HEK293 (cell line): ENCODE measurements around the gene PDE9A.

Experiments used
- CTCF ChIA-PET: fragments of 350-600 bp; formaldehyde crosslinking; extraction: SDS; loops from one replicate; lab custom pipeline; 2021; ENCODE audit warnings: antibody characterized with exemption; lab: Yijun Ruan, JAX
- POLR2A ChIA-PET: fragments of 300-600 bp; formaldehyde crosslinking; extraction: SDS; loops from one replicate; lab custom pipeline; 2020; ENCODE audit warnings: antibody characterized with exemption, inconsistent platforms; lab: Yijun Ruan, JAX
- H3K27ac ChIP-seq: fragments of 200-500 bp; sonication (Bioruptor generic); 2 replicates; pipeline ENCODE4 v1.5.1; 2014; ENCODE audit warnings: low read depth, low read length, control low read depth, inconsistent platforms; ENCODE audit errors: extremely low read depth
- H3K36me3 ChIP-seq, 2 experiments: fragments of 200-500 bp in 1 of 2; sonication (Bioruptor generic) in 1 of 2; 1 replicate in 1 of 2; 2 replicates in 1 of 2; pipeline ENCODE4 v1.5.1; 2014 to 2017; ENCODE audit warnings: inconsistent platforms in 2 of 2, low read length in 2 of 2; ENCODE audit not compliant: control insufficient read depth in 2 of 2, insufficient read depth in 1 of 2
- H3K4me1 ChIP-seq: fragments of 200-500 bp; sonication (Bioruptor generic); 2 replicates; pipeline ENCODE4 v1.5.1; 2014; ENCODE audit warnings: mild to moderate bottlenecking, low read length, inconsistent platforms; ENCODE audit not compliant: control insufficient read depth, insufficient read depth
- H3K4me3 ChIP-seq: 2 replicates; pipeline ENCODE4 v1.5.1; 2011; ENCODE audit warnings: low read depth, mild to moderate bottlenecking, control low read depth, low read length, moderate library complexity
- H3K9me3 ChIP-seq: fragments of 200-500 bp; sonication (Bioruptor generic); 2 replicates; pipeline ENCODE4 v1.5.1; 2014; ENCODE audit warnings: low read depth, low read length, inconsistent platforms; ENCODE audit not compliant: control insufficient read depth, insufficient read depth
- GLIS1 ChIP-seq: fragments of 450-650 bp; formaldehyde crosslinking; IDR thresholded peaks from 2 replicates; pipeline ENCODE4 v1.5.1; 2016; ENCODE audit warnings: missing biosample characterization, missing genetic modification characterization
- IKZF3 ChIP-seq: fragments of 450-650 bp; IDR thresholded peaks from 2 replicates; pipeline ENCODE4 v1.5.0; 2018; ENCODE audit warnings: missing biosample characterization, mild to moderate bottlenecking, missing genetic modification characterization, moderate library complexity
- KLF9 ChIP-seq: fragments of 450-650 bp; formaldehyde crosslinking; IDR thresholded peaks from 2 replicates; pipeline ENCODE4 v1.5.1; 2016; ENCODE audit warnings: missing biosample characterization, missing genetic modification characterization, low read depth
- SCRT2 ChIP-seq: fragments of 450-650 bp; formaldehyde crosslinking; IDR thresholded peaks from 2 replicates; pipeline ENCODE4 v1.5.1; 2016; ENCODE audit warnings: missing biosample characterization, missing genetic modification characterization
- YY2 ChIP-seq: fragments of 450-650 bp; formaldehyde crosslinking; IDR thresholded peaks from 2 replicates; pipeline ENCODE4 v1.5.1; 2016; ENCODE audit warnings: missing biosample characterization, missing genetic modification characterization
- ZBTB10 ChIP-seq: fragments of 450-650 bp; formaldehyde crosslinking; IDR thresholded peaks from 2 replicates; pipeline ENCODE4 v1.5.1; 2016; ENCODE audit warnings: missing biosample characterization, missing genetic modification characterization
- ZBTB49 ChIP-seq: fragments of 450-650 bp; formaldehyde crosslinking; IDR thresholded peaks from 2 replicates; pipeline ENCODE4 v1.5.1; 2016; ENCODE audit warnings: missing biosample characterization, missing genetic modification characterization, low read depth
- ZIC2 ChIP-seq: fragments of 450-650 bp; formaldehyde crosslinking; IDR thresholded peaks from 2 replicates; pipeline ENCODE4 v1.5.1; 2016; ENCODE audit warnings: missing biosample characterization, missing genetic modification characterization
- ZNF48 ChIP-seq: fragments of 450-650 bp; formaldehyde crosslinking; IDR thresholded peaks from 2 replicates; pipeline ENCODE4 v1.5.1; 2016; ENCODE audit warnings: missing biosample characterization, missing genetic modification characterization
- ZNF529 ChIP-seq: fragments of 450-650 bp; formaldehyde crosslinking; IDR thresholded peaks from 2 replicates; pipeline ENCODE4 v1.5.1; 2017; ENCODE audit warnings: missing genetic modification characterization, missing biosample characterization; ENCODE audit not compliant: insufficient replicate concordance
- ZNF621 ChIP-seq: fragments of 450-650 bp; formaldehyde crosslinking; IDR thresholded peaks from 2 replicates; pipeline ENCODE4 v1.5.1; 2017; ENCODE audit warnings: missing biosample characterization, missing genetic modification characterization
- ZNF843 ChIP-seq: fragments of 450-650 bp; formaldehyde crosslinking; IDR thresholded peaks from 2 replicates; pipeline ENCODE4 v1.5.1; 2016; ENCODE audit warnings: missing biosample characterization, missing genetic modification characterization
- TF ChIP-seq, protein P1 (sequence below): fragments of 450-650 bp; formaldehyde crosslinking; IDR thresholded peaks from 2 replicates; pipeline ENCODE4 v1.5.1; 2016; ENCODE audit warnings: missing biosample characterization, missing genetic modification characterization
- TF ChIP-seq, protein P2 (sequence below): fragments of 450-650 bp; formaldehyde crosslinking; IDR thresholded peaks from 2 replicates; pipeline ENCODE4 v1.5.1; 2016; ENCODE audit warnings: missing biosample characterization, missing genetic modification characterization
- TF ChIP-seq, protein P3 (sequence below): fragments of 450-650 bp; formaldehyde crosslinking; IDR thresholded peaks from 2 replicates; pipeline ENCODE4 v1.5.1; 2016; ENCODE audit warnings: missing biosample characterization, missing genetic modification characterization
- TF ChIP-seq, protein P4 (sequence below): fragments of 450-650 bp; formaldehyde crosslinking; conservative IDR thresholded peaks from 2 replicates; pipeline ENCODE4 v1.5.1; 2016; ENCODE audit warnings: low read depth, missing biosample characterization, missing genetic modification characterization

PDE9A gene

GRCh38 chr21:42663200-42663750 lies 9.9 kb downstream of the PDE9A start:
- peaks cover 9 to 12% of the 10 kb centered on the region in 2 experiments; a peak in 2 of 3 replicates for H3K36me3 ChIP-seq
- TF ChIP-seq ZIC2 (tag by site-specific recombination), result 0 out of 2 replicates have a peak, but pooled peaks have one; percentile 21
- TF ChIP-seq YY2 (tag by site-specific recombination), result no peak
- 0 out of 2 replicates have a peak, but pooled peaks have one; percentile 44 for TF ChIP-seq ZNF621 (tag by site-specific recombination)
- 0 out of 2 replicates have a peak, but pooled peaks have one; percentile 3 for TF ChIP-seq KLF9 (tag by site-specific recombination)
- TF ChIP-seq ZNF48, result peak; percentile 91; the same call in 1 of the 2 replicates
- ChIA-PET POLR2A (no interaction called here), CTCF (interaction anchor here (0.6 kb wide), 2 partner anchors 153 to 258 kb away, joined by 3 read pairs; no protein-coding TSS in a partner anchor)
- H3K4me3 ChIP-seq, result no peak overlapping the region
- H3K4me1 ChIP-seq, result peaks cover 7% of the 10 kb centered on the region
- H3K9me3 ChIP-seq, result no peaks in the 10 kb centered on the region
- H3K27ac ChIP-seq, result no peak overlapping the region

DNA sequence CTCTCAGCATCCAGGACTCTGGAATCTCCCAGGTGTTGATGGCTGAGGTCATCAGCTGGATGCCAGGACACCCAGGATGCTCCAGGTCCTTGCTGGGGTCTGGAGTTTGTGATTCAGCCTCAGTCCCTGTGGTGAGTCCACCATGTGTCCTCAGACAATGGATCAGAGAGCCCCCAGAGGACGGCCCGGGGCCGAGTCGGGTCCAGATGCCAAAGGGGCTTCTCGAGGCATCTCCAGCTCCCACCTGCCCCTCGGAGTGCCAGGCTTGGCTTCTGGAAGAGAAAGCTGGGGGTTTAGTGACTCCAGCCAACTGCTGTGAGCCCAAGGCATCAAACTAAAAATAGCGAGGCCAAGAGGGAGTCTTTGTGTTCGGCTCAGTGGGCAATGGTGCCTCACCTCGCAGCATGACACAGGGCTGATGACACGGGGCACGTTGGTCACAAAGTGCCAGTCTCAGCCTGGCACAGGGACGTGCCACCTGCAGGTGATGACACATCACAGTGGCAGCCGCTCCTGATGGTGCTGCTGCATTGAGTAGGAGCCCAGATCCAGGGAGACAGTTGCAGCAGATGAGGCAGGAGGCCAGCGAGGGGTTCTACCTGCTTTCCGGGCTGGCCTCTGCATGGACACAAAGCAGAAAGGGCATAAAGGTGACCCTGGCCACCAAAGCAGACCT lies 10.6 kb downstream of the PDE9A start:
- CTCF ChIA-PET, result interaction anchor here (0.6 kb wide), 1 partner anchor 258 kb away, joined by 3 read pairs; no protein-coding TSS in a partner anchor
- H3K4me3 ChIP-seq, result no peak overlapping the region
- peaks cover 9 to 12% of the 10 kb centered on the region in 2 experiments; a peak in 2 of 3 replicates for H3K36me3 ChIP-seq
- POLR2A ChIA-PET, result no interaction called here
- H3K4me1 ChIP-seq, result peaks cover 10% of the 10 kb centered on the region
- TF ChIP-seq, protein P1, sequence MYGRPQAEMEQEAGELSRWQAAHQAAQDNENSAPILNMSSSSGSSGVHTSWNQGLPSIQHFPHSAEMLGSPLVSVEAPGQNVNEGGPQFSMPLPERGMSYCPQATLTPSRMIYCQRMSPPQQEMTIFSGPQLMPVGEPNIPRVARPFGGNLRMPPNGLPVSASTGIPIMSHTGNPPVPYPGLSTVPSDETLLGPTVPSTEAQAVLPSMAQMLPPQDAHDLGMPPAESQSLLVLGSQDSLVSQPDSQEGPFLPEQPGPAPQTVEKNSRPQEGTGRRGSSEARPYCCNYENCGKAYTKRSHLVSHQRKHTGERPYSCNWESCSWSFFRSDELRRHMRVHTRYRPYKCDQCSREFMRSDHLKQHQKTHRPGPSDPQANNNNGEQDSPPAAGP (tag by site-specific recombination), result no peak
- TF ChIP-seq ZIC2 (tag by site-specific recombination) (peak; percentile 40; the same call in 1 of the 2 replicates), GLIS1 (0 out of 2 replicates have a peak, but pooled peaks have one; percentile 16)
- H3K27ac ChIP-seq, result no peak overlapping the region
- H3K9me3 ChIP-seq, result no peaks in the 10 kb centered on the region

GRCh38 chr21:42664614-42665013 lies 11.2 kb downstream of the PDE9A start:
- Histone ChIP-seq H3K27ac (no peak overlapping the region), H3K36me3 (peaks cover 9 to 12% of the 10 kb centered on the region in 2 experiments; a peak in 2 of 3 replicates), H3K4me1 (peaks cover 10% of the 10 kb centered on the region), H3K4me3 (no peak overlapping the region), H3K9me3 (no peaks in the 10 kb centered on the region)
- ChIA-PET CTCF (interaction anchor here (0.5 kb wide), 1 partner anchor 165 kb away, joined by 3 read pairs; no protein-coding TSS in a partner anchor), POLR2A (interaction anchor here (0.7 kb wide), 1 partner anchor 10 kb away, joined by 3 read pairs; no protein-coding TSS in a partner anchor)
- TF ChIP-seq ZNF529 (tag by site-specific recombination) (no peak), IKZF3 (tag by site-specific recombination) (no peak), ZBTB49 (tag by site-specific recombination) (no peak), ZNF843 (tag by site-specific recombination) (no peak), ZBTB10 (tag by site-specific recombination) (no peak), SCRT2 (tag by site-specific recombination) (no peak)
- TF ChIP-seq, protein P2, sequence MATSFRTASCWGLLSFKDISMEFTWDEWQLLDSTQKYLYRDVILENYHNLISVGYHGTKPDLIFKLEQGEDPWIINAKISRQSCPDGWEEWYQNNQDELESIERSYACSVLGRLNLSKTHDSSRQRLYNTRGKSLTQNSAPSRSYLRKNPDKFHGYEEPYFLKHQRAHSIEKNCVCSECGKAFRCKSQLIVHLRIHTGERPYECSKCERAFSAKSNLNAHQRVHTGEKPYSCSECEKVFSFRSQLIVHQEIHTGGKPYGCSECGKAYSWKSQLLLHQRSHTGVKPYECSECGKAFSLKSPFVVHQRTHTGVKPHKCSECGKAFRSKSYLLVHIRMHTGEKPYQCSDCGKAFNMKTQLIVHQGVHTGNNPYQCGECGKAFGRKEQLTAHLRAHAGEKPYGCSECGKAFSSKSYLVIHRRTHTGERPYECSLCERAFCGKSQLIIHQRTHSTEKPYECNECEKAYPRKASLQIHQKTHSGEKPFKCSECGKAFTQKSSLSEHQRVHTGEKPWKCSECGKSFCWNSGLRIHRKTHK, result no peak
- TF ChIP-seq, protein P3, sequence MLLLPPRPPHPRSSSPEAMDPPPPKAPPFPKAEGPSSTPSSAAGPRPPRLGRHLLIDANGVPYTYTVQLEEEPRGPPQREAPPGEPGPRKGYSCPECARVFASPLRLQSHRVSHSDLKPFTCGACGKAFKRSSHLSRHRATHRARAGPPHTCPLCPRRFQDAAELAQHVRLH (tag by site-specific recombination), result no peak
- TF ChIP-seq, protein P4, sequence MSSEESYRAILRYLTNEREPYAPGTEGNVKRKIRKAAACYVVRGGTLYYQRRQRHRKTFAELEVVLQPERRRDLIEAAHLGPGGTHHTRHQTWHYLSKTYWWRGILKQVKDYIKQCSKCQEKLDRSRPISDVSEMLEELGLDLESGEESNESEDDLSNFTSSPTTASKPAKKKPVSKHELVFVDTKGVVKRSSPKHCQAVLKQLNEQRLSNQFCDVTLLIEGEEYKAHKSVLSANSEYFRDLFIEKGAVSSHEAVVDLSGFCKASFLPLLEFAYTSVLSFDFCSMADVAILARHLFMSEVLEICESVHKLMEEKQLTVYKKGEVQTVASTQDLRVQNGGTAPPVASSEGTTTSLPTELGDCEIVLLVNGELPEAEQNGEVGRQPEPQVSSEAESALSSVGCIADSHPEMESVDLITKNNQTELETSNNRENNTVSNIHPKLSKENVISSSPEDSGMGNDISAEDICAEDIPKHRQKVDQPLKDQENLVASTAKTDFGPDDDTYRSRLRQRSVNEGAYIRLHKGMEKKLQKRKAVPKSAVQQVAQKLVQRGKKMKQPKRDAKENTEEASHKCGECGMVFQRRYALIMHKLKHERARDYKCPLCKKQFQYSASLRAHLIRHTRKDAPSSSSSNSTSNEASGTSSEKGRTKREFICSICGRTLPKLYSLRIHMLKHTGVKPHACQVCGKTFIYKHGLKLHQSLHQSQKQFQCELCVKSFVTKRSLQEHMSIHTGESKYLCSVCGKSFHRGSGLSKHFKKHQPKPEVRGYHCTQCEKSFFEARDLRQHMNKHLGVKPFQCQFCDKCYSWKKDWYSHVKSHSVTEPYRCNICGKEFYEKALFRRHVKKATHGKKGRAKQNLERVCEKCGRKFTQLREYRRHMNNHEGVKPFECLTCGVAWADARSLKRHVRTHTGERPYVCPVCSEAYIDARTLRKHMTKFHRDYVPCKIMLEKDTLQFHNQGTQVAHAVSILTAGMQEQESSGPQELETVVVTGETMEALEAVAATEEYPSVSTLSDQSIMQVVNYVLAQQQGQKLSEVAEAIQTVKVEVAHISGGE (tag by site-specific recombination), result no peak
